SW480 (cell line): ENCODE data around the gene MADD.

ENCODE experiments used
- DNase-seq: peaks from one replicate; pipeline ENCODE4 v3.0.0-alpha.2; 2016; ENCODE audit warnings: low spot score

Gene MADD

DNA sequence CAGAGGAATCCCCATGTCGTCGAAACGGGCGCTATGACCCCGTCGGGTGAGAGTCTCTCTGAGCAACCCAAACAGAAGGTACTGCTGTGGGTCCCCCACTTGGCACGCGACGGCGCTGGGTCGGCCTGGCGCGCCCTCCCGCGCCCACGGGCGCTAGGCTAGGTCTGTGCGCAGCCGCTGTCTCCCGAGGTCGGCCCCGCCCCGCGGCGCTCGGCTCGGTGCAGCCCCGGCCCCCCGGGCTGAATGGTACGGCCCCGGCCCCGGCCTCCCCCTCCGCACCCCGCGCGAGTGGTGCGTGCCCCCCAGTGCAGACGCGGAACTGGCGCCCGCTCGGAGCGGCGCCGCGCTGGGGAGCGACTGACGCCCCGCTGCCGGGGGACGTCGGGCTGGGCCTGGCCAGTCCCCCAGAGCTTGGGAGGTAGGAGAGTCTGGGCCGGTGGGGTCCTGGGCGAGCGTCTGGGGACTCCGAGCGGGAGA lies at the start of gene MADD:
Gene MADD, plus strand, starts transcription at position 305 of the 477 bp plus-strand sequence.
- peak; percentile 86 for DNase-seq

DNA sequence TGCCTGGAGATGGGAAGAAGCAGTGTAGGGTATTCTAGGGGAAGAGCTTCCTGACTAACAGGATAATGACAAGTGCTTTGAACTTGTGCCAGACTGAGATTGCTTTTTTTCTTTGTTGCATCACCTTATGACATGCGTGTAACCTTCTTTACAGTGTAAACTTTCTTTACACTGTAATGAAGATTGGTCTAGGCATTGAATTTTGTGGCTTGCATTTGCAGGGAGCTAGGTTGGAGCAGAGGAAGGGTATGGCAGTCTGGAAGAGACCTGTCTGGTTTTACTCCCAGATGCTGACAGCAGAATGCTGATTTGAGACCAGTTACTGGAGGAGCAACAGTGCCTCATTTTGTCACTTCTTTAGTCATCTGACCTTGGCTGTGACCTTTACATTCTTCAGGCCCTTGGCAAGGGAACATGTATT lies 49.5 kb upstream of the MADD start:
- DNase-seq = peak; percentile 25

DNA sequence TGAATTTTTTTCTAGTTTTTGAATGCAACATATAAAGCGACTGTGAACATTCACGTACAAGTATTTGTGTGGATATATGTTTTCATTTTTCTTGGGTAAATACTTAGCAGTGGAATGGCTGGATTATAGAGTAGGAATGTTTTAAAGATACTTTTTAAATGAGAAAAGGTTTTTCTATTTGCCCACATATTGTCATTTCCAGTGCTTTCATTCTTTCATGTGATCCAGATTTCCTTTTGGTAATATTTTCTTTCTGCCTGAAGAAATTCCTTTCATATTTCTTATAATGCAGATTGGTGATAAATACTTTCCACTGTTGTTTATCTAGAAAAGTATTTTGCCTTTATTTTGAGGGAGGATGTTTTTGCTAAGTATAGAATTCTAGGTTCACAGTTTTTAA lies 47.2 kb upstream of the MADD start:
- no peak for DNase-seq

DNA sequence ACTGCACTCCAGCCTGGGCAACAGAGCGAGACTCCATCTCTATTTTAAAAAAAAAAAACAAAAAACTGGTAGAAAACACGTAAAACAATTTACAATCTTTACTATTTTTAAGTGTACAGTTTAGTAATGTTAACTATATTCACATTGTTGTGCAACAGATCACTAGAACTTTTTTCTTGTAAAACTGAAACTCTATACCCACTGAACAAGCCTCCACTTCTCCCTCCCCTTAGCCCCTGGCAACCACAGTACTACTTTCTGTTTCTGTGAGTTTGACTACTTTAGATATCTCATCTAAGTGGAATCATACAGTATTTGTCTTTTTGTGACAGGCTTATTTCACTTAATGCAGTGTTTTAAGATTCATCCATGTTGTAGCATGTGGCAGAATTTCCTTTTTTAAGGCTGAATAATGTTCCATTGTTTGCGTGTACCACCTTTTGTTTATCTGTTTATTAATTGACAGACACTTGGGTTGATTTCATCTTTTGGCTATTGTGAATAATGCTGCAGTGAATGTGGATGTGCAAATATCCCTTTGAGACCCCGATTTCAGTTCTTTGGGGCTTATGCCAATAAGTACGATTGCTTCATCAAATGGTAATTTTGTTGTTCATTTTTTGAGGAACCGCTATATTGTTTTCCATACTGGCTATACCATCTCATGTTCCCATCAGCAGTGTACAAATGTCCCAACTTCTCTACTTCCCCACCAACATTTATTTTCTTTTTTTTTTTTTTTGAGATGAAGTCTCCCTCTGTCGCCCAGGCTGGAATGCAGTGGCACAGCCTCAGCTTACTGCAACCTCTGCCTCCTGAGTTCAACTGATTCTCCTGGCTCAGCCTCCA lies 44.2 kb upstream of the MADD start:
- no peak for DNase-seq

DNA sequence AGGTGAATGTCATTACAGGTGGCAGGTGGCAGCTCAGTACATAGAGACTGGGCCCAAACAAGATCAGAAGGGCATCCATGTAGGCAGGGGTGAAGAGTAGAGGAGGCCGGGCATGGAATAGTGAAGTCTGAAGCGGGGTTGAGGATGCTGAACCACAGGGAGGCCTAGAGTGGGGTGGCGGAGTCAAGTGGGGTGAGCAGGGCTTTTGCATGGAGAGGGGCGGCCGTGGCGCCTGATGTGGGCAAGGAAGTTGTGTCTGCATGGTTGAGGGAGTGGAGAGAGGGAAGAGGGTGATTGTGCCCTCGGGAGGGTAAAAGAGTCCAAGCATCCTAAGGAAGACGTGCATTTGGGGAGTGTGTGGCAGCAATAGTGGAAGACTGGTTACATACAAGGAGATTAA lies 40.8 kb upstream of the MADD start:
- no peak for DNase-seq

DNA sequence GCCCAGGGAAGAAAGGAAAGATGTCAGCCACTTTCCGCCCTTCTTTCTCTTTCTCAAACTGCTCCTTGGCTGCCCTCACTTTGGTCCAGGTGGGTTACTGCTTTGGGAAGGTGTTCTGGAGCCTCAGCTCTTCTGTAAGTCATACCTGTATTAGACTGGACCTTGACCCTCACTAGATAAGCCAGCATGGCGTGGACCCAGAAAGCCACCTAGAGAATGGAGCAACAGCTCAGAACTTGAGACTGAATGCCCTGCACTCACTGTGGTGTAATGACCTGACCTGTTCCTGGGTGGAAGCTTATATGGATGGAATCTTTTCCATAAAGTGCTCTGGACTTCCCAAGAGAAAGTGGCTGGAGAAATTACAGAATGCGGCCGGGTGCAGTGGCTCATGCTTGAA lies 36.9 kb upstream of the MADD start:
- DNase-seq = no peak

DNA sequence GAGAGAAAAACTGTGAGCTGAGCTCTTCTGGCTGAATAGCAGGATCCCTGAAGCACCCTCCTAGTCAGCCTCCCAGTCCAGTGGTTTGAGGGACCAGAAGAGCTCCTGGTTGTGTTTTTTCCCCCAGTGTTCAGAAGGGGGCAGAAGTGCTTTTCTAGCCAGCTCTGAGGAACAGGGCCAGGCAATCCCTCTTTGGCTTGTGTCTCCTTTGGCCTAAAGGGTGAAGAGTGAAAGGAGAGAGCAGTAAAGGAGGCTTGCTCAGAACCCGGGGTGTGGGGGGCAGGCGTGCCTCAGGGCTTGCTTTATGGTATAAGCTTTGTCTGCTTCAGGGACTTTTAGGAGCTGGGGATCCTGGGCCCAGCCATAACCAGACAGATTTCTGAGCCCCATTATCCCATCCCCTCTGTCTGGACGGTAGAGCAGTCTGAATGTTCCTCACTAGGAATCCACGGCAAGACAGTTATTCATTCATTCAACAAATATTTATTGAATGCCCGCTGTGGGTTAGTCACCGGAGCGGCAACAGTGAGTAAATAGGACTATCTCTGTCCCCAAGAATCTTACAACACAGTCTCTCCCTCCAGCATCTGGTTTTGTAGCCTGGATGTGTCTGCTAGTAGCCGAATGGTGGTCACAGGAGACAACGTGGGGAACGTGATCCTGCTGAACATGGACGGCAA lies 35.8 kb upstream of the MADD start:
- DNase-seq = peak; percentile 60

DNA sequence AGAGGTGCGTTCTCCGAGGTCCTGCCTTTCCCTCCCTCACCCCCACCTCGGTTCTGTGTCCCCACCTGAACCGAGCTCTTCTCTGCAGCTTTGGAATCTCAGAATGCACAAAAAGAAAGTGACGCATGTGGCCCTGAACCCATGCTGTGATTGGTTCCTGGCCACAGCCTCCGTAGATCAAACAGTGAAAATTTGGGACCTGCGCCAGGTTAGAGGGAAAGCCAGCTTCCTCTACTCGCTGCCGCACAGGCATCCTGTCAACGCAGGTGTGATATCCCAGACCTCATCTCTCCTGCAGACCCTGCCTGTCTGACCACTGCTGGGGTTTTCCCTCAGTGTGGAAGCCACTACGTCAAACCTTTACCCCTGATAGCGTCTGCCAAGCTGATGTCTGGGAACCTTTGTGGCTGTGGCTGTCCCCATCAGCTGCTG lies 35.2 kb upstream of the MADD start:
- DNase-seq = peak; percentile 49

DNA sequence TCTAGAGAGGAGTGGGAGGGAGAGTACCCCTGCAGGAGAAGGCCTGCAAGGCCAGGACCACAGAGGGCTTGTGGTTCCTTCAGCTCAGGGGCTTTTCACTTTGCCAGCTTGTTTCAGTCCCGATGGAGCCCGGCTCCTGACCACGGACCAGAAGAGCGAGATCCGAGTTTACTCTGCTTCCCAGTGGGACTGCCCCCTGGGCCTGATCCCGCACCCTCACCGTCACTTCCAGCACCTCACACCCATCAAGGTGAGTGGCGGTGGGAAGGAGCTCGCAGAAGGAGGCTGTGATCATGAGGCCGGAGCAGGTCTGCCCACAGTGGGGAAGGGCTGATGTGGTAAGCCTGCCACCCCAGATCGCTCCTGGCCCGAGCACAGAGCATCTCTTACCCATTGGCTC lies 34.8 kb upstream of the MADD start:
- DNase-seq = no peak

DNA sequence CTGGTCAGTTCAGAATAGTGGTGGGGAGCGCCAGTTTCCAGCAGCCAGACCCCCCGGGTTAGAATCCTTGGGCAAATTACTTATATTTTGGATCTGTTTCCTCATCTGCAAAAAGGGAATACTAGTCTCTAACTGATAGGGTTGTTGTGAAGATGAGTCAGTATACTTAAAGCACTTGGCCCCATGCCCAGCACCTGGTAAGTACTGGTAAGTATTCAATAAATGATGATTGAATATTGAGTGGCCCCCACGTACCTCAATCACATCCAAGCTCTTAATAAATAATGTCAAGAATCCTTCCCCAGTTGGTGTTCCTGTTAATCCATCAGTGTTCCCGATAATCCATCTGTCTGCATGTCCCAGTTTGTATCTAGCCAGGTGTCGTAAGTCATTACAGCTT lies 33.5 kb upstream of the MADD start:
- DNase-seq = no peak

DNA sequence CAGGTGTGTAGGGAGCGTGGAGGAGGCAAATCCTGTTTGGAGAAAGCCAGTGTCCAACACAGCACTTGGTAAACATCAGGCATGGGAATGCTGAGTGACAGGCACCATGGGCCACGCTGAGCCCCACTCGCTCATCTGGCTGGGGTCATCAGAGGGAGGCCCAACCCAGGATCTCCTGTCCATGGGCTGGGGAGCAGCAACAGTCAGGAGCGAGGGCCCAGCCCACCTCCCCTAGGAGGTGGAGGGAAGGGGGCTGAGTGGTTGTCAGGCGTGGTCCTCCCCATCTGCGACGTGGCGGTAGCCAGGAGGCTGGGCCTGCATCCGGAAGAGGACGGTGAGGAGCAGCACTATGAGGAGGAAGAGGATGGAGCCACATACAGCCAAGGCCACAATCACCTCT lies 30.1 kb upstream of the MADD start:
- no peak for DNase-seq

DNA sequence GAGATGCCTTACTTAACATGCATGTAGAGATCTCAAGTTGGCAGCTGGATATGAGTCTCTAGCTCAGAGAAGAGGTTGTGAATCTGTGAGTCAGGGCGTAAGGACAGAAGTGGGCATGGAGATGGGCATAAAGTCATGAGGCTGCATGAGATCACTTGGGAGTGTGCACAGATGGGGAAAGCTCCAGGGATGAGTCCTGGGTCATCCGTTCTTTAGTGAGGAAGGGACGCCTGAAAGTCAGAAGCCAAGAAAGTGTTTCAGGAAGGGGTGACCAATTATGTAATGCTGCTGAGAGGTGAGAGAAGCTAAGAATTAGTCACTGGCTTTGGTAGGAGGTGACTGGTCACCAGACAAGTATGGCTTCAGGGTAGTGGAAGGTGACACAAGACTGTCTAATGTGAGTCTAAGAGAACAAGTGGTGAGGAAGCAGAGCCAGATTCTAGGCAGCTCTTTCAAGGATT lies 28.1 kb upstream of the MADD start:
- no peak for DNase-seq

DNA sequence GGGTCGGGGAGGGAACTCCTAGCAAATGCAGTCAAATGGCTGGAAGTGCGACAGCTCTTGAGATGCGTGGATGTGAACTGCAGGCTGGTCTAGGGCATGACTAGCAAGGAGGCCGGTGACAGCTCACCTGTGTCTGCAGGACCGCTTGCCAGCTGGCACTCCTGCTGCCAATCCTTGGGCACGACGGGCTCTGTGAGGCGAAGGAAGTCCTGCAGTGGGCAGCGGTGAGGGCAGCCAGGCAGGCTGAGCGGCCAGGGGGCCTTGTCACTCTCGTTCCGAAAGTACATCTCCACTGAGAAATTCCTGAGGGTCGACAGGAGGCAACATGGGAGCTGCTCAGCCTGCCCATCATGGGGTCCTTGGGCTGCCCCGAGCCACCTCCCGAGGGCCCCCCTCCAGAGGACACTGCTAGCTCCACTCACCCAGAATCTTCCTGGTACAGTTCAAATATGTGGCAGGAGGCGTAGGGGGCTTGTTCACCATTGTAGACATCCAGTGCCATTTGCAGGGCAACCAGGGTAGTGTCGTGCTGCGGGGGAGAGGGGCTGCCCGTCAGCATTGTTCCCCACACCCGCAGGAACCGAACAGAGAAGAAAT lies 27.2 kb upstream of the MADD start:
- no peak for DNase-seq

DNA sequence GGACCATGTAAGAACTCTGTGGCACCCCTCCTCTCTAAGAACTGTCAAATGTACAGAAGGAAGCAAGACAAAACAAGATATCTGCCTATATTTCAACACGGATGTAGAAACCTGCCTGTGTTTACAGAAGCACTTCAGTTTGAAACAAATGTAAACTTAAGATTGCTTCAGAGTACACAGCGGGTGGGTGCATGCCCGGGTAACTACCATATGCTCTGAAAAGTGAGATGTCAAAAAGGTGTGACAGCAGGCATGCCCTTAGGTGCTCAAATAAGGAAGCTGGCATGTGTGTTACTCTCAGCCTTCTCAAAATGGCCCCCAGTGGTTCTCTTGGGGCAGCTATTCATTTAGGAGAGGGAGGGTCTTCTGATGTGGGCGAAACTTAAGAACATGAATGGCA lies 26.5 kb upstream of the MADD start:
- DNase-seq = no peak

DNA sequence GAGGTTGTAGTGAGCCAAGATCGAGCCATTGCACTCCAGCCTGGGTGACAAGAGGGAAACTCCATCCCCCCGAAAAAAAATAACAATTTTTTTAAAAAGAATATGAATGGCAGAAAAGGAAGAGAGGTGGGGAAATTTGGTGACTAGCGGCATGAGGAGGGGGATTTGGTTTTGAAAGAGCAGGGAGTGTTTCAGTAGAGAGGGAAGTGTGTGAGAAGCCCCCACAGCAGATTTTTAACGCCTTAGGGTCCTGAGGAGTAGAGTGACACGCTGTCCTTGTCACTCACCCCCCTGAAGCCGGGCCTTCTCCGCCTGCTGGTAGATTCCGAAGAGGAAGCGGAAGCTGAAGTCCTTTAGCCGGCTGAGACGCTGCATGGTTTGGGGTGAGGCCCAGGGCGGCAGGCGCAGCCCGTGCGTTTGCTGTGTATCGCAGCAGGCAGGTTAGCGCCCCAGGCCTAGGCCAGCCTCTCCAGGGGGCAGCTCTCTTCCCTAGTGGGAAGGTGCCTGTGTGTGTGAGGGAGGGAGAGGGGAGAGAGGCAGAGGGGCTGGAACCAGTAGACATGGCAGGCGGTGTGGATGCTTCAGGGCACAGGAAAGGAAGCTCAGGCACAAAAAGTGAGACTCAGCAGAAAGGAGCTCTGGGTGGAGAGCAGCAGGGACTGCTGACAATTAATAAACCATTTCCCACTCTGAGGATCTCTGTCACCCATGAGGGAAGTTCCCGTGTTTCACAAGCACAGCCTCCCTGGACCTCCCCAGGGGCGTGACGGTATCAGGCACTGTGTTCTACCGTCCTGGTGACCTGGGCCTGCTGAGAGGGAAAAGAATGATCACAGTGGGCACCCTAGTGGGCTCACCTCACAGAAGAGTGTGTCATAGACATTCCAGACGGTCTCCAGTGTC lies 25.2 kb upstream of the MADD start:
- DNase-seq = no peak

DNA sequence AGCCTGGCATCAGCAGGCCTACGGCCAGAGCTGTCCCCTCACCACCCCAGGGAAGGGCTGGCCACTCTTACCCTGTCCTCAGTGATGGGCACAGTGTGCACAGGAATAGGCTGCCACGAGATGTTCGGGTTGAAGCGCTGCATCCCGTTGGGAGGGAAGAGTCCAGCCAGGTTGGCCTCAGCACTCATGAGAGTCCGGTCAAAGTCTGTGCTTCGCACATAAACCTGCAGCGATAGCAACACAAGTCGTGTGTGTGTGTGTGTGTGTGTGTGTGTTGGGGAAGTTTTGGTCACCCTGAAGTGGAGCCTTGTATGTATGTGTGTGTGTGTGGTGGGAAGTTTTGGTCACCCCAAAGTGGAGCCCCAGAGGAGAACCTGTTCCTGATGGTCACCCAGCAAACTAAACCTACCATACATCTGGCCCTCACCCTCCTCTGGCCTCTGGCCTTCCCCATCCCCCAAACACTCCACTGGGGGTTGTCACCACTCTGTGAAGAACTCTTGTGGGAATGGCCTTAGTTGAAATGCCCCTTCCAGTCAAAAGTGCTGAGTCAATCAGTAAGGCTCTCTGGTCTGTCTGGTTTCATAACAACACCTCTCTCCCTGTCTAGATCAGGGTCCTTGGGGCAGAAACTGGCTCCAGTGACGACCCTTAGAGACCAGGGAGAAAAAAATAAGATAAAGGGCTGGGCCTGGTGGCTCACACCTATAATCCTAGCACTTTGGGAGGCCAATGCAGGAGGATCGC lies 24.1 kb upstream of the MADD start:
- no peak for DNase-seq

DNA sequence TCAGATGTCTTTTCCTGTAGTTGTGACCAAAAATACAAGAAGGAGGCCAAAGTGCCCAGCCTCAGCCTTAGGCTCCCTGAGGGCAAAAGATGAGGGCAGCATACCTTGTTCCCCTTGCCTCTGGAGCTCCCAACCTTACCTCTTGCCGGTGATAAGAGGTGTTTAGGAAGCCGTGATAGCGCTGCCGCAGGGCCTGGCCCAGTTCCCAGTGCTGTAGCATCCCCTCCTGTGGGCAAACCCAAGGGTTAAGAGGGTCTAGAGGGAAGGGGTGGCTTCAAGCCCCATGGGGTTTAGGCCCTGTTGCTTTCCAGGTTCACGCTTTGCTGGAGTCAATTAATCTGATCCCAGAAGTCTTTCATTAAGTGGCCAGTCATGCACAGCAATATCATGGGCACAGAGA lies 22.4 kb upstream of the MADD start:
- DNase-seq = no peak

DNA sequence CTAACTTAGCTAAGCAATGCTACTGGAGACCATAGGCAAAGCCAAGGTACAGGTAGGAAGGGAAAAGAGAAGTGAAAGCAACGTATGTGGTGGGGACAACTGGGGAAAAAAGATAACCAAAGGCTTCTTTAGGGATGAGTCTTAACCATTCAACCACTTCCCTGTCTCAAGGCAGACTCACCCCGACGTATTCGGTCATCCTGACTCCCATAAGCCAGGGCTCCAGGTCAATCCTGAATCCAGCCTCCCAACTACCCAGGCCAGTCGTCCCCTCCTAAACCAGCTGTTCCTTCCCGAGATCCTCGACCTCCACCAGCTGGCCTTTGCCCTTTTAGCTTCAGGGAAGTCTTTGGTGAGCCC lies 21.6 kb upstream of the MADD start:
- peak; percentile 29 for DNase-seq

DNA sequence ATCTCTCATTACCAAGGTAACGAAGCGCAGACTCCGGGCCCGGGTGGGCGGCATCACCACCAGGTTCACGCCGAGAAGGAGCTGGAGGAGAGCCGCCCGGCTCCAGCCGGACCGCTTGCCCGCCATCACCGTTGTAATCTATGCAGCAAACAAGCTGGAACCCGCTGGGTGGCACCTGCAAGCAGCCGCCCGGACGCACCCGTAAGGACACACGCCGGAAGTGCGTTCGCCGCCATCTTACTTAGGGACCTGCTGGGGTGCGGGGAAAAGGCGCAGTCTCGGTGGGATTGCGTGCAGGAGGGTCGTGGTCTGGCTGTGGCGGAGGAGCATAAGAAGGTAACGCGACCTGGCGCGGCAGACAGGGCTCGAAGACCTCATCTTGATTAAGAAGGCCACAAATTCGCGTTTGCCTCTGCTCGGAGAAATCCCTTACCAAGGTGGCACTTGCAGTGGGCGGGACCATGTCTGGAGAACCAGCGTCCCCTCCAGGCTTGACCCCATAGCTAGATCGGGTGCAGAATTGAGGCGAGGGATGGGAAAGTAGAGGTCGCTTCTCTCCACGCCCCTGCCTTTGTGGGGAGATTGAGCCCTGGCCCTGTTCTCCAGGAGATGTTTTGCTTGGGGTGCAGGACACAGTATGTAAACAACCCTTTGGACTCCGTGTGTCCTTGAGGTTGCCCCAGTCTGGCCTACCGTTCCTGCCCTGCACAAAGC lies 21.1 kb upstream of the MADD start, which contains the start of gene ACP2:
Gene ACP2, minus strand, starts transcription at position 151 of the 714 bp plus-strand sequence. Its CDS starts 25 bp downstream, at position 126.
- peak; percentile 89 for DNase-seq

DNA sequence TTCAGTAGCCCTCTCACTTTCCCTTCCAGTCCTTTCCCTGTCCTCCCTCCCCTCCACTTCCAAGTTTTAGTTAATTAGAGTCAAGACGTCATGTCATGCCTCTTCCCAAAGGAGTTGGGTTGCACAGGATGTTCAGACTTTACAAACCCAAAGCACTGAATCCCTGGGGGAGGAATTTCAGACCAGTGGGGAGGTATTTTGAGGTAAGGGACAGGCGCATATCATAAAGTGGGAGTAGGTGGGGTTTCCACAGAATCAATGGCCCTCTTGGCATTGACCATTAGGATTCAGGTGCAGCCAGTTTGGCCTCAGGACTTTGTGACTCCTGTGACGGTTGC lies 20.6 kb upstream of the MADD start:
- no peak for DNase-seq

DNA sequence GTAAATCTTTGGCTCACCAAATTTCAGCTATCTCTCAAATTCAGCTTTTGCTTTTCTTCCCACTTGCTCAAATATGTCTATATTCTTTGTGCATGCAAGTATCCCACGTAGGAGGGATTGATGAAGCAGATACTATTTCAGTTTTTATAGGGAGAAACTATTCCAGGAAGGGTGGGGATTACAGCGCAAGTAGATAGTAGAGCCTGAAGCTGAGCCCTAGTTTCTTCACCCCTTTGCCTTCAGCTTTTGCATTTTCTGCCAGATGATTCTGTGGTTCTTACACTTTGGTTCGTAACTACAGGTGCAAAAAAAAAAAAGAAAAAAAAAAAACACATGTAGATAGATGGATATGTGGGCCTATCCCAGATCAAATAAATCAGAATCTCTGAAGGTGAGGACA lies 18.2 kb upstream of the MADD start:
- no peak for DNase-seq
